Calu3 (cell line): ENCODE results near the gene SLFNL1. TPM values are rescaled to one million over a fixed set of nuclear protein-coding genes. Genes with fewer than 3 reads are reported as not detected.

Experiments used
- BruUV-seq: library from RNA; stranded (reverse); fragments of 400-500 nt; replicated peaks from 2 replicates; lab custom pipeline; 2021; lab: Mats Ljungman, UMichigan
- CTCF ChIA-PET: fragments of 300-600 bp; sonication (Branson Sonifier 250); formaldehyde crosslinking; loops from one replicate; lab custom pipeline; 2022; ENCODE audit warnings: antibody characterized with exemption; lab: Charles Lee
- DNase-seq: peaks from one replicate; pipeline ENCODE4 v3.0.0; 2022
- H3K27ac Mint-ChIP-seq: one replicate; pipeline ENCODE4 v1.8.0; 2022; ENCODE audit warnings: mixed read lengths; ENCODE audit not compliant: unreplicated experiment
- H3K27me3 Mint-ChIP-seq: one replicate; pipeline ENCODE4 v1.8.0; 2022; ENCODE audit warnings: mixed read lengths; ENCODE audit not compliant: unreplicated experiment
- H3K36me3 Mint-ChIP-seq: one replicate; pipeline ENCODE4 v1.8.0; 2022; ENCODE audit warnings: mild to moderate bottlenecking, moderate library complexity, mixed read lengths; ENCODE audit not compliant: insufficient read depth, unreplicated experiment
- H3K4me1 Mint-ChIP-seq: one replicate; pipeline ENCODE4 v1.8.0; 2022; ENCODE audit warnings: mild to moderate bottlenecking, low read depth, mixed read lengths; ENCODE audit not compliant: unreplicated experiment
- H3K4me3 Mint-ChIP-seq: one replicate; pipeline ENCODE4 v1.8.0; 2022; ENCODE audit warnings: mild to moderate bottlenecking, low read depth, moderate library complexity, mixed read lengths; ENCODE audit not compliant: unreplicated experiment
- H3K9me3 Mint-ChIP-seq: one replicate; pipeline ENCODE4 v1.8.0; 2022; ENCODE audit warnings: low read depth, mixed read lengths; ENCODE audit not compliant: unreplicated experiment
- intact Hi-C: fragments of 100-400 bp; cut with micrococcal nuclease; formaldehyde crosslinking; loops from one replicate; pipeline ENCODE4 v1.10.0; 2022; ENCODE audit not compliant: unreplicated experiment
- total RNA-seq: library from RNA; stranded (reverse); gene quantifications from 2 replicates; pipeline ENCODE4 v1.2.3, GENCODE V29; 2022
- TF ChIP-seq, protein P1 (sequence below): fragments of 200-600 bp; IDR thresholded peaks from one replicate; pipeline ENCODE4 v1.8.0; 2022; ENCODE audit warnings: antibody characterized with exemption; ENCODE audit not compliant: unreplicated experiment

The SLFNL1 gene
- total RNA-seq, 1 experiment from 2014 or later: 0.52 TPM

DNA sequence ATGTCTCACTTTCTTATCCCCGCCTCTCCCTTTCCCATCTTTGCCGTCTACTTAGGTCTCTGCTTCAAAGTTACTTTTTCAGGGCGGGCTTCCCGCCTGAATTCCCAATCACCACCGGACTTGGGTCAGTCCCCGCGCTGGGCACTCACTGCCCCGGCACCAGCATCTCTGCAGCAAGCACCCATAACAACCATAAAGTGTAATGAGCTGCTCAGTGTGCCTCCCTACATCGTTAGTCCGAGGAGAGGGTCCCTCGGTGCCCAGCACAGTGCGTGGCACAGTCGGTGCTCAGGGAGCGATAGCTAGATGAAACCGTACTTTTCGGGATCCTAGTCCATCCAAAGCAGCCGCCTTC is 42.7 kb downstream of the SLFNL1 start:
- CTCF ChIA-PET: interaction anchor here (0.5 to 2.2 kb wide), 2 partner anchors 25 to 30 kb away, joined by 3 to 7 read pairs; no protein-coding TSS in a partner anchor
- TSS peak; percentile 54 for BruUV-seq
- peak overlapping the region; percentile 76 for H3K27ac Mint-ChIP-seq
- H3K4me1 Mint-ChIP-seq: peaks cover 48% of the 10 kb centered on the region
- intact Hi-C loops: no loop called here
- no peaks in the 10 kb centered on the region for H3K27me3 Mint-ChIP-seq
- TF ChIP-seq, protein P1, sequence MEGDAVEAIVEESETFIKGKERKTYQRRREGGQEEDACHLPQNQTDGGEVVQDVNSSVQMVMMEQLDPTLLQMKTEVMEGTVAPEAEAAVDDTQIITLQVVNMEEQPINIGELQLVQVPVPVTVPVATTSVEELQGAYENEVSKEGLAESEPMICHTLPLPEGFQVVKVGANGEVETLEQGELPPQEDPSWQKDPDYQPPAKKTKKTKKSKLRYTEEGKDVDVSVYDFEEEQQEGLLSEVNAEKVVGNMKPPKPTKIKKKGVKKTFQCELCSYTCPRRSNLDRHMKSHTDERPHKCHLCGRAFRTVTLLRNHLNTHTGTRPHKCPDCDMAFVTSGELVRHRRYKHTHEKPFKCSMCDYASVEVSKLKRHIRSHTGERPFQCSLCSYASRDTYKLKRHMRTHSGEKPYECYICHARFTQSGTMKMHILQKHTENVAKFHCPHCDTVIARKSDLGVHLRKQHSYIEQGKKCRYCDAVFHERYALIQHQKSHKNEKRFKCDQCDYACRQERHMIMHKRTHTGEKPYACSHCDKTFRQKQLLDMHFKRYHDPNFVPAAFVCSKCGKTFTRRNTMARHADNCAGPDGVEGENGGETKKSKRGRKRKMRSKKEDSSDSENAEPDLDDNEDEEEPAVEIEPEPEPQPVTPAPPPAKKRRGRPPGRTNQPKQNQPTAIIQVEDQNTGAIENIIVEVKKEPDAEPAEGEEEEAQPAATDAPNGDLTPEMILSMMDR: no peak
- H3K4me3 Mint-ChIP-seq: peak overlapping the region; percentile 87
- no peak for DNase-seq
- H3K36me3 Mint-ChIP-seq: peaks cover 34% of the 10 kb centered on the region
- H3K9me3 Mint-ChIP-seq: no peaks in the 10 kb centered on the region

DNA sequence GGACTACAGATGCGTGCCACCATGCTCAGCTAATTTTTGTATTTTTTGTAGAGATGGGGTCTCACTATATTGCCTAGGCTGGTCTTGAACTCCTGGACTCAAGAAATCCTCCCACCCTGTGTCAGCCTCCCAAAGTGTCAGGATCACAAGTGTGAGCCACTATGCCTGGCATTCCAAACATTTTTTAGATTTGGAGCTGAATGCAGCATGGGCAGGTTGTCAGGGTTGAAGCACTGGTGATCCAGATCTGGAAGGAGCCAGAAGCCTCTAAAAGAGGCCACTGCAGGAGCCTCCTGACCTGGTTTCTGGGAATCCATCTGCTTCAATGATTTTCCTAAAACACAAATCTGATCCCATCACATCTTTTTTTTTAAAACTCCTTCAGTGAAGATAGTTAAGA is 43.8 kb downstream of the SLFNL1 start:
- intact Hi-C loops: no loop called here
- H3K4me1 Mint-ChIP-seq: peaks cover 48% of the 10 kb centered on the region
- H3K9me3 Mint-ChIP-seq: no peaks in the 10 kb centered on the region
- CTCF ChIA-PET: no interaction called here
- no peaks in the 10 kb centered on the region for H3K27me3 Mint-ChIP-seq
- DNase-seq: no peak
- no TSS peak for BruUV-seq
- H3K36me3 Mint-ChIP-seq: peaks cover 23% of the 10 kb centered on the region
- no peak overlapping the region for H3K4me3 Mint-ChIP-seq
- H3K27ac Mint-ChIP-seq: no peak overlapping the region
- TF ChIP-seq, protein P1: no peak

DNA sequence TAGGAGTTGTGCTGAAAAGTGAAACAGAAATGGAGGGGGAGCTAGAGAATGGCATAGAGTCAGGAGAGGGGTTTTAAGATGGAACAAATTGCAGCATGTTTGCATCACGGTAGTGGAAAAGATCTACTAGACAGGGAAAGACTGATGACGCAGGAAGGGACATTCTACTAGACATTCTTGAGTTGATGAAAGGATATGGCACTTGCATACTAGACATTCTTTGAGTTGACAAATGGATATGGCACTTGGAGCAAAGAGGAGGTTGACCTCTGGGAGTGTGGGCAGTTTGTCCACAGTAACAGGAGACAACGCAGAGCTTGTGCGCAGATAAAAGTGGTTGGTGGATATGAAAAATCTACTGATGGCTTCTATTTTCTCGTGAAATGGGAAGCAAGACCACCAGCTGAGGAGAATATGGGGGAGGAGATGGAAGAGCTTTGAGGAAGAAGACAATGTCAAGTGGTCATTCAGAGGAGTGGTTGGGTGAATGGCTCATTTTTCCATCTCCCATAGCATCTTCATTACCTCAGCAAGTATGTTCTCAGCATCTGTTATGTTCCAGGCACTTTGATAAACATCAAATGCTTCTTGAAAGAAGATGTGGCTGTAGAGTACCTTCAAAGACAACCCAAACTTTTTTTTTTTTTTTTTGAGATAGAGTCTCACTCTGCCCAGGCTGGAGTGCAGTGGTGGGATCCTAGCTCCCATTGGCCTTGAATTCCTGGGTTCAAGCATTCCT is 44.4 kb downstream of the SLFNL1 start:
- BruUV-seq: no TSS peak
- Mint-ChIP-seq H3K4me3 (no peak overlapping the region), H3K4me1 (peaks cover 44% of the 10 kb centered on the region), H3K27ac (no peak overlapping the region), H3K36me3 (peaks cover 23% of the 10 kb centered on the region), H3K27me3 (no peaks in the 10 kb centered on the region), H3K9me3 (no peaks in the 10 kb centered on the region)
- no peak for DNase-seq
- intact Hi-C loops: no loop called here
- CTCF ChIA-PET: no interaction called here
- TF ChIP-seq, protein P1: no peak

DNA sequence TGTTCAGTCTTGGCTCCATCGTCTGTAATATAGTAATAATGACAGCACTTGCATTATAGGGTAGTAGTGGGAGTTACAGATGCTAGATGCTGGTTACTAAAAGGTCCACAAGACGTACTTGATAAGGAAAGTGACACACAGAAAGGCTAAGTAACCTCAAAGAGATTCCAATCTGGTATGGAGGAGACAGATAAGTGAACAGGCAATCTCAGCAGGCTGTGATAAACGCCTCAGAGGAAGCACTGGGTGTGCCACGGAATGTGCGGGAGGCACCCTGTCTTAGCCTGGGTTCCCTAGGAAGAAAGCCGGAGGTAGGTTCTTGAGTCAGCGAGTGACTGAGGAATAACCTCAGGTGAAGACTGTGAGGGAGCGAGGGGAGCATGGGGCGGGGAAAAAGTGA is 46.6 kb downstream of the SLFNL1 start:
- no peaks in the 10 kb centered on the region for H3K9me3 Mint-ChIP-seq
- H3K27ac Mint-ChIP-seq: no peak overlapping the region
- TF ChIP-seq, protein P1: no peak
- intact Hi-C loops: no loop called here
- CTCF ChIA-PET: no interaction called here
- no peak overlapping the region for H3K4me3 Mint-ChIP-seq
- no peaks in the 10 kb centered on the region for H3K27me3 Mint-ChIP-seq
- DNase-seq: no peak
- peaks cover 26% of the 10 kb centered on the region for H3K4me1 Mint-ChIP-seq
- no TSS peak for BruUV-seq
- peaks cover 11% of the 10 kb centered on the region for H3K36me3 Mint-ChIP-seq
